ENCODE results near the gene ZSCAN31. TPM values are rescaled to one million over a fixed set of nuclear protein-coding genes. Genes with fewer than 3 reads are reported as not detected.
A peak's percentile ranks its signal among the peaks of the same experiment; 100 is the strongest.

Gene ZSCAN31
- total RNA-seq, 4 donors from 2014 or later = 2.4 to 14.1 (median 7.5) TPM

DNA sequence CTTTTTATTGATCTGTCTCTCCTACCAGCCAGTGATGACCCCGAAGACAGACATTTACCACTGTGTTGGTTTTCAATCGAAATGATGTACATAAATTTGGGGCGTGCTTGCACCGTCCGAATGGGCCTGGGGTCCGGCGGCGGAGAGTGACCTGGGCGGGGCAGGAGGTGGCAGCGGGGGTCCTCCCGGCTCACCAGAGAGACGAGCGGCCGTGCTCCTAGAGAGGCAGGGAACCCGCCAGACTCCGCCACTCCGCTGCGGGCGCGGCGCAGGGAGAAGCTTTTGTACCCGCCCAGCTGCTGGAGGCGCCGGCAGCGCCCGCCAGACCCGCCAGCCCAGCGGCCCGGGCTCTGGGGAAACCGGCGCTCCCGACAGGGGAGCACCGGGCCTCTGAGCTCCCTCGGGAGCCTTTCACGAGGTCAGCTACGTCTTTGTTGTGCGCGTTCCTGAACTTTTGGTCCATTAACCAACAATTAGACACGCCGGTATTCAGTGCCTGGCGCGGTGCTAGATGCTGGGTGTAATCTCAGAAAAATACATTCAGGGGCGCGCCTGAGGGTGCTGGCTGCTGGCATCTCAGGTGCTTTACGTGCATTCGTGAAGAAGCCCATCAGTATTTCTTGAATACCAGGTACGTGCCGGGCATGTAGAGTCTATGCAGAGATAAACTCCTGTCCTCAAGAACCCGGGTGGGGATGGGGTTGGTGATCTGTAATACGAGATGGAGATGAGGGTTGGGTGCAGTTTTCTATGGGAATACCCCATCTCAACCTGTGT, 54.5 kb downstream of the ZSCAN31 start, which contains the start of gene PGBD1:
Gene PGBD1 (plus strand): TSS at position 285 of the 777 bp plus-strand sequence. CDS start 2,242 bp downstream, outside the sequence.
- H3K27ac ChIP-seq = peak within 1 kb of the TSS in 2 of 4 donors; percentile 21 to 47

DNA sequence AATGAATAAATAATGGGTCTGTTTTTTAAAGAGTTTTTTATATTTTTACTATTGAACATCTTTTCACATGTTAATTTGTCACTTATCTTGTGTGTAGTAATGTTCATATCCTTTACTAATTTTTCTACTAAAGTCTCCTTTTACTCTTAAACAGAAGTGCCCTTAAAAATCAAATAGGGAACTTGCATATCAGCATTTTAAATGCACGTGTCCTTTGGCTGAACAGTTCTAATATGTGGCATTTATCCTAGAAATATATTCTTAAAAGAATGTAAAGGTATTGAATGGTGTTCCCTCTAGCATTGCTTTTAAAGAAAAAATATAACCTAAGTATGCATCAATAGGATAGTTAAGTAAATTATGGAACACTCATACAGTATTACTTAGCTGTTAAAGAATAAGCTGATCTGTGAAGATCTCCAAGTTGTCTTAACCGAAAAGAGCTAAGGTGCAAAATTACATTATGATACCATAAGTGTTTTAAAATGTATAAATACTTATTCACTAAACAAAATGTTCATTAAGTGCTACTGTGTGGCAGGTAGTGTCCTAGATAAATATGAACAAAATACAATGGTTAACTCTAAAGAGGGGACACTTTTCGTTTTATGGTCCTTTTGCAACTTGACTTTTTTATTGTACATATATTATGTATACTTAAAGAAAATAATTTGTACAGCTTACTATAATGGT, 55.2 kb downstream of the ZSCAN31 start:
- Histone ChIP-seq H3K36me3 (peaks cover 0 to 41% of the 10 kb centered on the region in 2 donors), H3K9me3 (no peaks in the 10 kb centered on the region), H3K4me3 (peak overlapping the region; percentile 60 to 83 (median 73)), H3K4me1 (peaks cover 9 to 12% of the 10 kb centered on the region in 2 donors), H3K27me3 (no peaks in the 10 kb centered on the region), H3K27ac (peak overlapping the region in 1 of 4 donors; percentile 47)
- no peak for TF ChIP-seq POLR2A (IDR thresholded peaks at IDR 0.05)
- TF ChIP-seq, protein P1, sequence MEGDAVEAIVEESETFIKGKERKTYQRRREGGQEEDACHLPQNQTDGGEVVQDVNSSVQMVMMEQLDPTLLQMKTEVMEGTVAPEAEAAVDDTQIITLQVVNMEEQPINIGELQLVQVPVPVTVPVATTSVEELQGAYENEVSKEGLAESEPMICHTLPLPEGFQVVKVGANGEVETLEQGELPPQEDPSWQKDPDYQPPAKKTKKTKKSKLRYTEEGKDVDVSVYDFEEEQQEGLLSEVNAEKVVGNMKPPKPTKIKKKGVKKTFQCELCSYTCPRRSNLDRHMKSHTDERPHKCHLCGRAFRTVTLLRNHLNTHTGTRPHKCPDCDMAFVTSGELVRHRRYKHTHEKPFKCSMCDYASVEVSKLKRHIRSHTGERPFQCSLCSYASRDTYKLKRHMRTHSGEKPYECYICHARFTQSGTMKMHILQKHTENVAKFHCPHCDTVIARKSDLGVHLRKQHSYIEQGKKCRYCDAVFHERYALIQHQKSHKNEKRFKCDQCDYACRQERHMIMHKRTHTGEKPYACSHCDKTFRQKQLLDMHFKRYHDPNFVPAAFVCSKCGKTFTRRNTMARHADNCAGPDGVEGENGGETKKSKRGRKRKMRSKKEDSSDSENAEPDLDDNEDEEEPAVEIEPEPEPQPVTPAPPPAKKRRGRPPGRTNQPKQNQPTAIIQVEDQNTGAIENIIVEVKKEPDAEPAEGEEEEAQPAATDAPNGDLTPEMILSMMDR (IDR thresholded peaks at IDR 0.05 in 4 of 5, conservative IDR thresholded peaks at IDR 0.05 in 1 of 5) = no peak
- DNase-seq = no peak
- intact Hi-C loops (cut with DNase I; ENCODE audit: low total_unique reads) = loop anchor here (5.0 kb wide), 1 partner anchor 57 kb away; the partner anchor contains the start of gene ZSCAN31
- no peak for ATAC-seq
- in situ Hi-C loops (cut with MboI; ENCODE audit: low sequenced_read_pairs in 4 of 4) = no loop called here

More for the DNA sequence above, 54.5 kb downstream of the ZSCAN31 start, which contains the start of gene PGBD1:
- intact Hi-C loops (cut with DNase I; ENCODE audit: low total_unique reads) = loop anchor here (5.0 kb wide), 1 partner anchor 56 kb away; the partner anchor contains the start of gene ZSCAN31
- H3K27me3 ChIP-seq = no peaks in the 10 kb centered on the region
- peak within 1 kb of the TSS; percentile 60 to 83 (median 73) for H3K4me3 ChIP-seq
- peaks cover 0 to 39% of the 10 kb centered on the region in 2 donors for H3K36me3 ChIP-seq
- in situ Hi-C loops (cut with MboI; ENCODE audit: low sequenced_read_pairs in 4 of 4) = no loop called here
- peaks cover 9 to 12% of the 10 kb centered on the region in 2 donors for H3K4me1 ChIP-seq
- no peaks in the 10 kb centered on the region for H3K9me3 ChIP-seq
- peak; percentile 68 to 85 for ATAC-seq
- DNase-seq = peak; percentile 9 to 36
- TF ChIP-seq POLR2A (IDR thresholded peaks at IDR 0.05) = no peak

DNA sequence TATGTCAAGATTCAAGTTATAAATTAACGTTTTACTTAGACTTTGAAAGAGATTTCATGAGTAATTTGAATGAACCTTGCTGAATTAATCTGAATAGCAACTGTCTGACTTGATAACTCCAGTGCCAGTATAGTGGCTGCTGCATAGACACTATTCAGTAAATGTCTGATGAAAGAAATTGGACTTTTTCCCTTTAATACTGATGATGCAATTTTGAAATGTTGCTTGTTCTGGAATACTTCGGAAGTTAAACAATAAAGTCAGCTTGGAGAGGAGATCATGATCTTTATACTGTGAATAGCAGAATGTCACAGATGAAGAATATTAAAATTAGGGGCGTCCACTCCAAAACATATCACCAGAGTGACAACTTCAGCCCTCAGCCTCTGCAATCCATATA, 58.2 kb downstream of the ZSCAN31 start:
- Histone ChIP-seq H3K27me3 (no peaks in the 10 kb centered on the region), H3K4me3 (no peak overlapping the region), H3K27ac (no peak overlapping the region), H3K4me1 (peaks cover 9 to 12% of the 10 kb centered on the region in 2 donors), H3K36me3 (peaks cover 2 to 51% of the 10 kb centered on the region in 2 donors), H3K9me3 (no peaks in the 10 kb centered on the region)
- DNase-seq = no peak
- intact Hi-C loops (cut with DNase I; ENCODE audit: low total_unique reads) = no loop called here
- TF ChIP-seq, protein P1 (IDR thresholded peaks at IDR 0.05 in 4 of 5, conservative IDR thresholded peaks at IDR 0.05 in 1 of 5) = no peak
- no peak for TF ChIP-seq POLR2A (IDR thresholded peaks at IDR 0.05)
- ATAC-seq = no peak
- in situ Hi-C loops (cut with MboI; ENCODE audit: low sequenced_read_pairs in 4 of 4) = no loop called here

DNA sequence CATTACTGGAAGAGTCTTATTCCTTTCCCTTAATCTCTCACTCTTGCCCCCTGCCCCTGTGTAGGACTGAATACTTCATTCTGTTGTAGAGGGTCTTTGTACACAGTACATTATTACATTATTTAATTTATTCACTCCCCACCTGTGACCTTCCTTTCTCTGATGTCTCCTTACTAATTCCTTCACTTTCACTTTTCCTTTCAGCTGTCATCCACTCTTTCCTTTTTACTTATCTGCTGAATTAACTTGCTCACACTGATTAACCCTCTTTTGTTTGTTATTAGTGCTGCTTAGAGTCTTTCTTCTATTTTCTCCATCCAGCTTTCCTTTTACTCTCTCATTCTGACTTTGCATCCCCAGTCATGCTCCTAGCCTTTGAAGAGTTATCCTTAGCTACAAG, 61.1 kb downstream of the ZSCAN31 start:
- in situ Hi-C loops (cut with MboI; ENCODE audit: low sequenced_read_pairs in 4 of 4) = loop anchor here in 1 of 4 donors (25.0 kb wide), 1 partner anchor 138 kb away; the partner anchor contains the start of gene ZKSCAN8

More for the DNA sequence above, 61.1 kb downstream of the ZSCAN31 start:
- TF ChIP-seq, protein P1 (IDR thresholded peaks at IDR 0.05 in 4 of 5, conservative IDR thresholded peaks at IDR 0.05 in 1 of 5) = no peak
- TF ChIP-seq POLR2A (IDR thresholded peaks at IDR 0.05) = no peak
- Histone ChIP-seq H3K36me3 (peaks cover 2 to 63% of the 10 kb centered on the region in 2 donors), H3K27ac (no peak overlapping the region), H3K9me3 (no peaks in the 10 kb centered on the region), H3K27me3 (no peaks in the 10 kb centered on the region), H3K4me3 (no peak overlapping the region), H3K4me1 (peaks cover 0 to under 1% of the 10 kb centered on the region in 2 donors)
- ATAC-seq (no peak), DNase-seq (no peak)
- intact Hi-C loops (cut with DNase I; ENCODE audit: low total_unique reads) = no loop called here

Other genes starting within 250 kb of the ZSCAN31 start
- 1 to 10 TPM; 1.8 to 4.2 (median 3.4) TPM for gene ZSCAN16, start 211.5 kb downstream of the ZSCAN31 start, total RNA-seq
- 10 to 100 TPM in 1 of 4 donors, 1 to 10 TPM in 3; 6.6 to 10.4 (median 8.9) TPM for gene ZKSCAN8, start 194.3 kb downstream of the ZSCAN31 start, total RNA-seq
- 1 to 10 TPM; 3.7 to 6.5 (median 4.3) TPM for gene ZSCAN9, start 110.9 kb downstream of the ZSCAN31 start, total RNA-seq
- gene ZKSCAN4, start 83.9 kb downstream of the ZSCAN31 start, total RNA-seq = 1 to 10 TPM in 3 of 4 donors, under 1 TPM in 1; 0.82 to 3.3 (median 1.1) TPM
- gene NKAPL, start 76.9 kb downstream of the ZSCAN31 start, total RNA-seq = 10 to 100 TPM in 1 of 4 donors, 1 to 10 TPM in 3; 1.5 to 10.1 (median 5.6) TPM
- 10 to 100 TPM in 2 of 4 donors, 1 to 10 TPM in 2; 7.3 to 13.4 (median 9.8) TPM for gene ZSCAN26, start 69.0 kb downstream of the ZSCAN31 start, total RNA-seq
- gene PGBD1, start 54.6 kb downstream of the ZSCAN31 start, total RNA-seq = 1 to 10 TPM in 3 of 4 donors, under 1 TPM in 1; 0.80 to 2.8 (median 1.5) TPM
- gene ZKSCAN3, start 13.8 kb upstream of the ZSCAN31 start, total RNA-seq = 1 to 10 TPM; 1.5 to 4.5 (median 2.4) TPM
- gene ZSCAN12, start 63.6 kb upstream of the ZSCAN31 start, total RNA-seq = 1 to 10 TPM in 1 of 4 donors, under 1 TPM in 3; 0.42 to 1.9 (median 0.63) TPM
- under 1 TPM in 2 of 4 donors, not detected in 2; 0.25 to 0.62 TPM for gene ZSCAN23, start 107.3 kb upstream of the ZSCAN31 start, total RNA-seq
- gene GPX6, start 179.6 kb upstream of the ZSCAN31 start, total RNA-seq = not detected
- not detected for gene GPX5, start 189.7 kb upstream of the ZSCAN31 start, total RNA-seq

Data from gastrocnemius medialis (tissue), 4 donors.